ENCODE data around the gene UBE2R2.
"Not testable (repeated sequence)": the region's sequence is repeated elsewhere in the genome, so short reads cannot be mapped to it uniquely, and the experiment has no call there.

The UBE2R2 gene, protein sequence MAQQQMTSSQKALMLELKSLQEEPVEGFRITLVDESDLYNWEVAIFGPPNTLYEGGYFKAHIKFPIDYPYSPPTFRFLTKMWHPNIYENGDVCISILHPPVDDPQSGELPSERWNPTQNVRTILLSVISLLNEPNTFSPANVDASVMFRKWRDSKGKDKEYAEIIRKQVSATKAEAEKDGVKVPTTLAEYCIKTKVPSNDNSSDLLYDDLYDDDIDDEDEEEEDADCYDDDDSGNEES

DNA sequence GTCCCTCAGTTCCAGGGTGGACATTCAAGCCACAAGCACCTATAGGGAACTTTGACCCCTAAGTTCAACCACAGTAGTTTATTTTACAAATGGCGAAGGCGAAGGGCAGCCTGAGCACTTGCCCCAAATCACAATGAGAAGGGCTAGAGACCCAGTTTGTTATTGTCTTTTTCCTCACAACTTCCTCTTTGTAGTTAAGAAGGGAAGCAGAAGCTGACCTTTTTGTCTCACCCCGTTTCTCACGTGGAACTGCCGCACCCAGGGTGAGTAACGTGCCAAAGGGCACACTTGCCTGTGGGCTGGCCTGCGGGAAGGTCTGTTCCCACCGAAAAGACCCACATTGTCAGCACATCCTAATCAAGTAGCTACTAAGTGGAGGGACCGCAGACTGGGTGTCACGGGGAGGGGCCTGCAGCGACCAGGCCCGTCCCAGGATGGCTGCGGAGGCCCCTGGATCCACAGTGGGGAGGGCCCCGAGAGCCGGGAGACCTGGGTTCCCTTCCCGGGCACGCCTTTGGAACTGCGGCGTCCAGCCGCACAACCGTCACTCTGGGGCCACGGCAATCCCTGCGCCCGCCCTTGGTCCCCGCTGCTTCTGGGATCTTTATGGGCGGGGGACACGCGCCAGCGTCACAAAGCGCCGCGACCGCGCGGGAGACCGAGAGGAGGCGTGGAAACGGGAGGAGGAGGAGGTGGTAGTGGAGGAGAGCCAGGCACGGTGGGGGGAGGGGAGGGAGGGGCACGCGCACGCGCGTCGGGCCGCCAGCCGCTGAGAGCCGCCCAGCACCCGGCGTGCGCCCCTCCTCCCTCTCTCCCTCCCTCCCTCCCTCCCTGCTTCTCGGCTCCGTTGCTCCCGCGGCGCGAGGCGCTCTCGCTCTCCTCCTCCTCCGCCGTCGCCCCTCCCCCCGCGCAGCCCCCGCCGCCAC lies at the start of gene UBE2R2:
Gene UBE2R2, plus strand, starts transcription at position 834 of the 926 bp plus-strand sequence. CDS start 598 bp downstream, outside the sequence.
- H3K9ac ChIP-seq: peak within 1 kb of the TSS; percentile 100
- peak within 1 kb of the TSS; percentile 73 to 93 (median 86) for H3K4me2 ChIP-seq
- H3K27ac ChIP-seq: peak within 1 kb of the TSS; percentile 100
- no peaks in the 10 kb centered on the region for H3K9me3 ChIP-seq (replicated peaks in 1 of 11)
- H3K4me1 ChIP-seq: peaks cover 52 to 58% (median 56%) of the 10 kb centered on the region in 10 experiments
- no peak for TF ChIP-seq Cebpa-rat (IDR thresholded peaks at IDR 0.05)
- no peaks in the 10 kb centered on the region for H3K27me3 ChIP-seq
- peak within 1 kb of the TSS; percentile 92 to 99 (median 97) for H3K4me3 ChIP-seq
- peaks cover 23 to 33% (median 30%) of the 10 kb centered on the region in 11 experiments; a peak in 21 of 22 replicates for H4K20me1 ChIP-seq
- peaks cover 0 to 27% (median 11%) of the 10 kb centered on the region in 11 experiments; a peak in 8 of 22 replicates for H3K36me3 ChIP-seq

DNA sequence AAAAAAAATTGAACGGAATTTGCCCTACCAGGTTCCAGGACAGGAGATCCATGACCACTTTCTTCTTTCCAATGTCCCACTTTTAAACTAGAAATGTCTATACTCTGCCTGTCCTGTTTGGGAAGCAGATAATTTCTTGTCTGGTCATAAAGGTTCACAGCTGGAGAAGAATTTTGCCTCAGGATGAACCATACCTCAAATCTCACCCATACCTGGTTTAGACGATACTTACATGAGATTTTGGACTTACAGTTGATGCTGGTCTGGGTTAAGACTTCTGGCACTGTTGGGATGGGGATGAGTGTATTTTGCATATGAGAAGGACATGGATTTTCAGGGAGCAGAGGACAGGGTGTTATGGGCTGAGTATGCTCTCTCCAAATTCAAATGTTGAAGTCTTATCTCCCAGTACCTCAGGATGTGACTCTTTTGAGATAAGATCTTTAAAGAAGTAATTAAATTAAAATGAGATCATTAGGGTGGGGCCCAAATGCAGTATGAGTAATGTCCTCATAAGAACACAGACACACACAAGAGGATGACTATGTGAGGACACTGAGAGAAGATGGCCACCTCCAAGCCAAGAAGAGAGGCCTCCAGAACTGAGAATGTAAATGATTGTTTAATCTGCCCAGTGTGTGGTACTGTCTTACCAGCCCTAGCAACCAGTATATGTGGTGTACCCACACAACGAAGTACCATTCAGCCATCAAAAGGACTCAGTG lies 46.6 kb upstream of the UBE2R2 start:
- H3K9me3 ChIP-seq (replicated peaks in 1 of 11); H3K27ac ChIP-seq; H3K36me3 ChIP-seq; H3K4me1 ChIP-seq; H3K4me2 ChIP-seq; H3K4me3 ChIP-seq; H3K9ac ChIP-seq; H4K20me1 ChIP-seq; H3K27me3 ChIP-seq: not testable (repeated sequence)

DNA sequence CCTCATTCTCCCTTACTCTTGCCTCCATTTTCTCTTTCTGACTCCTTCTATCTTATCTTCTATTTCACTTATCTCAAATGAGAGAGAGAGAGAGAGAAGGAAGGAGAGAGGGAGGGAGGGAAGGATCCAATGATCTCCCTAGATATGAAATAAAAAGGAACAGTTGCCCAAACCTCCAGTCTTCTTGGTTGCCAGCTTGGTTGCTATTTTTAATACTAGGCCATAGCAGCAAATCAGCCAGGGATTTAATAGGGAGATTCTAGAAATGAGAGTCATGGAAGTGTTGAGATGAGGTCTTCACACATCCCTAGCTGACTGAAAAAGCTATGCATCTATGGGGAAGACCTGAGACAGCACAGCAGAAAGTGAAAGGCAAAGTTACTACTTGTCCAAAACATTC lies 43.8 kb upstream of the UBE2R2 start:
- not testable (repeated sequence) for H3K4me2 ChIP-seq; H3K36me3 ChIP-seq; H3K27me3 ChIP-seq; H3K4me1 ChIP-seq; H3K27ac ChIP-seq; H3K9me3 ChIP-seq (replicated peaks in 1 of 11); H3K4me3 ChIP-seq; H4K20me1 ChIP-seq; H3K9ac ChIP-seq

DNA sequence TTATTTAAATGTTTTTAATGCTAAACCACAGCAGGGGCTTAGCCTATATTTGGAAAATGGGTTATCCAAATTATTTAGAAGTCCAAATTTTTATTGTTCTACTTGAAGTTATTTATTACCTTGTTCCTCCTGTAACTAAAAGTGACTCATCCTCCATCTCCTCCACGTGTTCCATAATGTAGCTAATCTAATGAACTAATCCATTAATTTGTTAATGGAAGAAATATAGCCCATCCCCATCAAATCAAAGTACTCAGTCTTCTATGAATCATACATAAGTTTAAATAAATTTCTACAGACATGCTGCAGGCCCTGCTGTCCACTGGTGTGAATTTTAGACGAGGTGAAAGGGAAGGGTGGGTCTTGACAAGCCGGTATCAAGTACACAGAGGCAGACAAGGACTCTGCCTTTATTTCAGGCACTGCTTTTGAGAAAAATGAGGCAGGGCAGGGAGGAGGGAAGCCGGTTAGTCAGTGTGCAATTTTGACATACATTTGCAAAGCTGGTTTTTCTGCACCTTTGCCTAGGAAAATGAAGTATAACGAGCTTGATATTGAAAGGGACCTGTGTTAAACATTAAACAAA lies 42.8 kb upstream of the UBE2R2 start:
- H3K4me2 ChIP-seq; H3K27ac ChIP-seq; H4K20me1 ChIP-seq; H3K4me3 ChIP-seq; H3K9ac ChIP-seq; H3K36me3 ChIP-seq; H3K27me3 ChIP-seq; H3K9me3 ChIP-seq (replicated peaks in 1 of 11); H3K4me1 ChIP-seq: not testable (repeated sequence)

- Histone ChIP-seq H3K4me2 (no peak overlapping the region), H3K4me1 (no peaks in the 10 kb centered on the region), H3K9me3 (replicated peaks in 1 of 11) (no peaks in the 10 kb centered on the region), H3K27me3 (no peaks in the 10 kb centered on the region), H3K4me3 (no peak overlapping the region), H3K27ac (no peak overlapping the region), H3K9ac (no peak overlapping the region), H3K36me3 (no peaks in the 10 kb centered on the region), H4K20me1 (no peaks in the 10 kb centered on the region)
- no peak for TF ChIP-seq Cebpa-rat (IDR thresholded peaks at IDR 0.05)
These were observed 40.4 kb upstream of the UBE2R2 start for GRCh38 chr9:33776578-33776977.

DNA sequence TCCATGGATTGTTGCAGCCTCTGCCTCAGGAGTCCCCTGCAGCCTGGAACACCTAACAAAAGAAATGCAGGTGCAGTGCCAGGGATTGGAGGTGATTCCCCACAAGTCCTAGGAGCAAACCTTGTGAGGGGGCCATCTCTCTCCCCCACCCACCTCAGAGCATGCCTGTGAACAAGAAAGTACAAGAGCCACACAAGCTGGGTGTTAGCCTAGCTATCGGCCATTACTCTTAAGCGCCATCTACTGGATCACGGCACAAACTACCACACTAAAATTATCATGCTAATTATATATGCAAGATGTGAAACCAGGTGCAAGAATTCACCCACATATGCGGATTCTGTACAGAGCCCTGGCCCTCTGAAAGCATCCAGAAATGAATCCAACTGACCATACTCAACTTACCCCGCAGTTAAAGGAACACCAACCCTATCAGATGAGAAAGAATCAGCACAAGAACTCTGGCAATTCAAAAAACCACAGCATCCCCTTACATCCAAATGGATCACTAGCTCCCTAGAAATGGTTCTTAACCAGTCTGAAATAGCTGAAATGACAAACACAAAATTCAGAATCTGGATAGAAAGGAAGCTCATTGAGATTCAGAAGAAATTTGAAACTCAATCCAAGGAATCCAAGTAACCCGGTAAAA lies 38.1 kb upstream of the UBE2R2 start:
- no peak overlapping the region for H3K27ac ChIP-seq
- no peak for TF ChIP-seq Cebpa-rat (IDR thresholded peaks at IDR 0.05)
- no peaks in the 10 kb centered on the region for H3K9me3 ChIP-seq (replicated peaks in 1 of 11)
- no peak overlapping the region for H3K9ac ChIP-seq
- no peaks in the 10 kb centered on the region for H3K36me3 ChIP-seq
- H3K4me1 ChIP-seq: peaks cover 0 to 12% (median 0%) of the 10 kb centered on the region in 10 experiments; a peak in 6 of 20 replicates
- no peak overlapping the region for H3K4me2 ChIP-seq
- H4K20me1 ChIP-seq: no peaks in the 10 kb centered on the region
- no peaks in the 10 kb centered on the region for H3K27me3 ChIP-seq
- H3K4me3 ChIP-seq: no peak overlapping the region

GRCh38 chr9:33780276-33780675 lies 36.7 kb upstream of the UBE2R2 start:
- no peak for TF ChIP-seq Cebpa-rat (IDR thresholded peaks at IDR 0.05)
- Histone ChIP-seq H3K4me1 (peaks cover 0 to 12% (median 10%) of the 10 kb centered on the region in 10 experiments; a peak in 14 of 20 replicates), H3K4me2 (no peak overlapping the region), H3K27me3 (no peaks in the 10 kb centered on the region), H3K4me3 (no peak overlapping the region), H4K20me1 (no peaks in the 10 kb centered on the region), H3K9ac (no peak overlapping the region), H3K27ac (no peak overlapping the region), H3K36me3 (no peaks in the 10 kb centered on the region), H3K9me3 (replicated peaks in 1 of 11) (no peaks in the 10 kb centered on the region)

GRCh38 chr9:33781736-33782135 lies 35.2 kb upstream of the UBE2R2 start:
- peaks cover 9 to 26% (median 23%) of the 10 kb centered on the region in 10 experiments; a peak in 19 of 20 replicates for H3K4me1 ChIP-seq
- no peak overlapping the region for H3K27ac ChIP-seq
- TF ChIP-seq Cebpa-rat (IDR thresholded peaks at IDR 0.05): no peak
- H3K36me3 ChIP-seq: no peaks in the 10 kb centered on the region
- H3K9ac ChIP-seq: no peak overlapping the region
- H3K4me3 ChIP-seq: no peak overlapping the region
- no peaks in the 10 kb centered on the region for H3K27me3 ChIP-seq
- H4K20me1 ChIP-seq: no peaks in the 10 kb centered on the region
- no peak overlapping the region; a peak in 1 of 22 replicates for H3K4me2 ChIP-seq
- H3K9me3 ChIP-seq (replicated peaks in 1 of 11): no peaks in the 10 kb centered on the region
